NCI-H2171 treated with DMSO at 0.1 percent for 48 hours (cell line): ENCODE results near the gene DTD2.

ENCODE experiments used
- DNase-seq: peaks from one replicate; lab custom pipeline; 2025; lab: John Stamatoyannopoulos, UW

The DTD2 gene

GRCh38 chr14:31405106-31405505 is 52.2 kb downstream of the DTD2 start:
- DNase-seq, result no peak

GRCh38 chr14:31403707-31404106 is 53.6 kb downstream of the DTD2 start:
- no peak for DNase-seq

GRCh38 chr14:31402764-31403439 is 54.4 kb downstream of the DTD2 start:
- DNase-seq, result no peak

- no peak for DNase-seq
Observed at GRCh38 chr14:31401369-31401932, 55.9 kb downstream of the DTD2 start.

- no peak for DNase-seq
Observed at GRCh38 chr14:31400031-31400638, 57.2 kb downstream of the DTD2 start.
